Uterus (tissue), 4 donors: ENCODE data around the gene NRDE2. TPM values are rescaled to one million over a fixed set of nuclear protein-coding genes. Genes with fewer than 3 reads are reported as not detected.

Experiments
- DNase-seq, 2 donors: peaks; one replicate each; pipeline ENCODE4 v3.0.0-alpha.2; 2019 to 2020
- H3K27ac ChIP-seq, 2 donors: fragments of 200-600 bp; sonication (generic); 1 replicate in 1 of 2; 2 replicates in 1 of 2; pipeline ENCODE4 v1.5.1; 2016 to 2018
- H3K27me3 ChIP-seq, 2 donors: fragments of 200-600 bp; sonication (generic); one replicate each; pipeline ENCODE4 v1.5.1; 2018 to 2019; ENCODE audit warnings: control low read depth in 1 of 2
- H3K36me3 ChIP-seq, 2 donors: fragments of 200-600 bp; sonication (generic); one replicate each; pipeline ENCODE4 v1.5.1; 2019; ENCODE audit warnings: control low read depth in 1 of 2
- H3K4me1 ChIP-seq, 2 donors: fragments of 200-600 bp; sonication (generic); one replicate each; pipeline ENCODE4 v1.5.1; 2018 to 2019; ENCODE audit warnings: control low read depth in 1 of 2
- H3K4me3 ChIP-seq, 2 donors: fragments of 200-600 bp; sonication (generic); 1 replicate in 1 of 2; 2 replicates in 1 of 2; pipeline ENCODE4 v1.5.1; 2018 to 2019; ENCODE audit warnings: mild to moderate bottlenecking in 1 of 2
- H3K9me3 ChIP-seq, 2 donors: fragments of 200-600 bp; sonication (generic); one replicate each; pipeline ENCODE4 v1.5.1; 2019; ENCODE audit warnings: control low read depth in 1 of 2
- POLR2A ChIP-seq, 2 donors: fragments of 450-650 bp; IDR thresholded peaks; one replicate each; pipeline ENCODE4 v1.6.1; 2016; ENCODE audit warnings: antibody characterized with exemption in 2 of 2, mild to moderate bottlenecking in 1 of 2, moderate library complexity in 1 of 2
- intact Hi-C: fragments of 100-400 bp; cut with DNase I; formaldehyde crosslinking; loops from one replicate; pipeline ENCODE4 v1.15.1; 2023; ENCODE audit warnings: low total_unique reads
- total RNA-seq, 4 donors: library from RNA; depleted of rRNA in 3 of 4; stranded (reverse); fragments of >200 nt in 3 of 4; gene quantifications; one replicate each; pipeline versions ENCODE4 v1.1.0 to v1.2.4, GENCODE V29; 2014 to 2023
- TF ChIP-seq, protein P1 (sequence below), 4 experiments: fragments of 200-600 bp in 2 of 4; fragments of 450-650 bp in 2 of 4; sonication (generic) in 2 of 4; IDR thresholded peaks; one replicate each; pipeline ENCODE4 v1.5.1; 2016 to 2019; ENCODE audit warnings: antibody characterized with exemption in 4 of 4, mild to moderate bottlenecking in 2 of 4, moderate library complexity in 1 of 4
- donor health status: DM: yes; HTN: yes; CAD: no.

NRDE2 gene
- total RNA-seq, 4 donors from 2014 or later = 2.1 to 31.1 (median 27.0) TPM

DNA sequence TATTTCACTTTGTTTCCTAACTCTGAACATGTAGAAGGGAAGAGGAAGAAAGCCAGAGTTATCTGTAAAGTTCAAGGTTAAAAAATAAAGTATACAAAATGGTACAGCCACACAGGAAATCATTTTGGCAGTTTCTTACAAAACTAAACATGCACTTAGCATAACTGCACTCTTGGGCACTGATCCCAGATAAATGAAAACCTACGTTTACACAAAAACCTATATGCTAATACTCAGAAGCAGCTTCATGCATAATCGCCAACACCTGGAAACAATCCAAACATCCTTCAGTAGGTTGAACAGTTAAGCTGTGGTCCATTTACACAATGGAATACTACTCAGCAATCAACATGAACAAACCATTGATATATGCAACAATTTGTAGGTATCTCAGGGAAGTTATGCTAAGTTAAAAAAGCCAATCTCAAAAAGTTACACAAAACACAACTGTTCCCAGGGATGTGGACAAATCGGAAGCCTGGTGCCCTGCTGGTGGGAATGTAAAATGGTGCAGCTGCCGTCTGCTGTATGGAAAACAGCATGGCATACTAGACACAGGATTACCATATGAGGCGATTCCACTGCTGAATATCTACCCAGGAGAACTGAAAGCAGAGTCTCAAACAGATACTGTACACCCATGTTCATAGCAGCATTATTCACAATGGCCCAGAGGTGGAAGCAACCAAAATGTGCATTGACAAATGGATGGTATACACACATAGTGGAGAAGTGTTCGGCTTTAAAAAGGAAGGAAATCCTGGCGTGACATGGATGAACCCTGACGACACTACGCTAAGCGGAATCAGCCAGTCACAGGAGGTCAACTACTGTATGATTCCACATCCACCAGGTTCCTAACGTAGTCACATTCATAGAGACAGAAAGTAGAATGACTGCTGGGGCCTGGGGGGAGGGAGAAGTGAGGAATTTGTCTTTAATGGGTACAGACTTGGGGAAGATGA is 37.7 kb downstream of the NRDE2 start:
- no peak overlapping the region for H3K4me3 ChIP-seq
- H3K27me3 ChIP-seq = no peaks in the 10 kb centered on the region
- no peak overlapping the region for H3K27ac ChIP-seq
- H3K9me3 ChIP-seq = no peaks in the 10 kb centered on the region
- H3K4me1 ChIP-seq = peaks cover 0 to 3% of the 10 kb centered on the region in 2 donors
- DNase-seq = no peak
- intact Hi-C loops = no loop called here
- TF ChIP-seq POLR2A (IDR thresholded peaks at IDR 0.05) = no peak
- TF ChIP-seq, protein P1, sequence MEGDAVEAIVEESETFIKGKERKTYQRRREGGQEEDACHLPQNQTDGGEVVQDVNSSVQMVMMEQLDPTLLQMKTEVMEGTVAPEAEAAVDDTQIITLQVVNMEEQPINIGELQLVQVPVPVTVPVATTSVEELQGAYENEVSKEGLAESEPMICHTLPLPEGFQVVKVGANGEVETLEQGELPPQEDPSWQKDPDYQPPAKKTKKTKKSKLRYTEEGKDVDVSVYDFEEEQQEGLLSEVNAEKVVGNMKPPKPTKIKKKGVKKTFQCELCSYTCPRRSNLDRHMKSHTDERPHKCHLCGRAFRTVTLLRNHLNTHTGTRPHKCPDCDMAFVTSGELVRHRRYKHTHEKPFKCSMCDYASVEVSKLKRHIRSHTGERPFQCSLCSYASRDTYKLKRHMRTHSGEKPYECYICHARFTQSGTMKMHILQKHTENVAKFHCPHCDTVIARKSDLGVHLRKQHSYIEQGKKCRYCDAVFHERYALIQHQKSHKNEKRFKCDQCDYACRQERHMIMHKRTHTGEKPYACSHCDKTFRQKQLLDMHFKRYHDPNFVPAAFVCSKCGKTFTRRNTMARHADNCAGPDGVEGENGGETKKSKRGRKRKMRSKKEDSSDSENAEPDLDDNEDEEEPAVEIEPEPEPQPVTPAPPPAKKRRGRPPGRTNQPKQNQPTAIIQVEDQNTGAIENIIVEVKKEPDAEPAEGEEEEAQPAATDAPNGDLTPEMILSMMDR (IDR thresholded peaks at IDR 0.05) = no peak
- no peaks in the 10 kb centered on the region for H3K36me3 ChIP-seq

DNA sequence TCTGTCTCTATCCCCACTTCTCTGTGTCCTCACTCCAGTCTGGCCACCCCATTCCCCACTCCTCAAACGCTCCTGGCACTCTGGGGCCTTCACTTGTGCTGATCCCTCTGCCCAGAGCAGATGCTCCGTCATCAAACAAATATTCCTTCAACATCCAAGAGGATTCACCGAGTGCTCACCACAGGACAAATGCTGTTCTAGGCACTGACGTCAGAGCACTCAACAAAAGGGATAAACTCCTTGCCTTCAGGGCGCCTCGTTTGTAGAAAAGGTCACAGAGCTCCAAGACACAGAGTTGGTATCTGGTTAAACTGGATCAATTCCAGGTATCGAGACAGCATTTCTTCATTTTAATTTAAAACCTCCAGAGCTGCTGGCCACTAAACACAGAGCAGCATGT is 40.0 kb downstream of the NRDE2 start:
- no peak for TF ChIP-seq POLR2A (IDR thresholded peaks at IDR 0.05)
- TF ChIP-seq, protein P1 (IDR thresholded peaks at IDR 0.05) = no peak
- Histone ChIP-seq H3K4me1 (peaks cover 0 to 3% of the 10 kb centered on the region in 2 donors), H3K27me3 (no peaks in the 10 kb centered on the region), H3K9me3 (no peaks in the 10 kb centered on the region), H3K36me3 (no peaks in the 10 kb centered on the region), H3K27ac (no peak overlapping the region), H3K4me3 (no peak overlapping the region)
- DNase-seq = no peak
- intact Hi-C loops = no loop called here

DNA sequence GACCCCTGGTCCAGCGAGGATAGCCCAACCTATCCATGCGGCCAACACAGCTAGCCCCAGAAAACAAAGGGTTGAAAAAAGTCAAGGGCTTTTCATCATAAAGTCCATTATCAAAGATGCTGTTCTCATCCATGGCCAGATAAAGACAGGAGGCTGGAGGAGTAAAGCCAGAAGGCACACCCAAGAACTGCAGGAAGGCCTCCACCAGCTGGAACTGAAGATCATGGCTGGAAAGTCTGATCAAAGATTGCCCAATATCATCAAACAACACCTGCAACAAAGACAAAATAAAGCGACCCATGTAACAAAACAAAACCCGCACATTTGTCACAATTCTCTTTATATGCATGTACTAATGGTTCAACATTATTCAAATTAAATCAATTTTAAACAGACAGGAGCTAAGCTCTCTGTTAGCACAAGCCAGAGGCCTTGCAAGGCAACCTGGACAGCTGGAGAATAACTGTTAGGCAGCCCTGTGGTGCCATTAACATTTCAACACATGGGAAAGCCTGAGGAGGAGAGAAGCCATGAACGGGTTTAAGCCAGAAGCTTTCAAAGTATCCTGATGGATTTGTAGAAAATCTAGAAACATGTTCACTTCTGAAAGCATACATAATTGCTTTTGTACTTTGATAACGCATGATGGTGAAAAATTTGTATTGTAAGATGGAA is 41.3 kb downstream of the NRDE2 start:
- no peak for TF ChIP-seq POLR2A (IDR thresholded peaks at IDR 0.05)
- TF ChIP-seq, protein P1 (IDR thresholded peaks at IDR 0.05) = no peak
- no peaks in the 10 kb centered on the region for H3K36me3 ChIP-seq
- intact Hi-C loops = no loop called here
- no peak overlapping the region for H3K4me3 ChIP-seq
- DNase-seq = no peak
- H3K27me3 ChIP-seq = no peaks in the 10 kb centered on the region
- no peaks in the 10 kb centered on the region for H3K9me3 ChIP-seq
- peaks cover 0 to 3% of the 10 kb centered on the region in 2 donors for H3K4me1 ChIP-seq
- no peak overlapping the region for H3K27ac ChIP-seq

DNA sequence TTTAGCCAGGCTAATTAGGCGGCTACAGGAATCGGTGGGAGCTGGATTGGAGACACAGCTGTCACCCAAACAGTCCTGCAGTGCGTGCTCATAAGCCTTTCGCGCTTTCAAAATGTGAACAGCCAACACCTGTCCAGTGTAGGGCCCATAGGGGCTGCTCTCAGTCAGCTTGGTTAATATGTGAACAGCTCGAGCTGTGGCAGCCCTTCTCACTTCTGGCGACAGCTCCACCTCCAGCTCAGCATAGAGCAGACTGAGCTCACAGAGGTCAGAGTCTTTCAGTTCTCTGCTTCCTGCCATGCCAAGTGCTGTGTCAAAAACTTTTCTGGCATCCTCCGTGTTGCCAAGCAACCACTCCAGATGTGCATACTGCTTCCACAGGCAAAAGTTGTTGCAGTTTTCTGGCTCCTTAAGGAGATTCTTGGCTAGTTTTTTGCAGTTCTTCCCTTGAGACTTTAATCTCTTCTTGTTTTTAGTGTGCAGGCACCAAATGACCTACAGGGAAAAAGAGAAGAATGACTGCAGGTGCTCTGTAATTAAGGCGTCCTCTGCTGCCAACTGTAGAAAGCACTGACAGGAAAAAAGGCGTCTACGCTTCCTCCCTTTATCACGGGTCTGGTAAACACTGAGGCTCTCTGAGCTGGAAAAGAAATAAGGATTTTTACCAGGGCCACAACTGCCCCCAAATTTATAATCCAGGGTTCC is 42.9 kb downstream of the NRDE2 start:
- intact Hi-C loops = no loop called here
- Histone ChIP-seq H3K36me3 (no peaks in the 10 kb centered on the region), H3K9me3 (no peaks in the 10 kb centered on the region), H3K27me3 (no peaks in the 10 kb centered on the region), H3K27ac (no peak overlapping the region), H3K4me1 (no peaks in the 10 kb centered on the region), H3K4me3 (no peak overlapping the region)
- TF ChIP-seq POLR2A (IDR thresholded peaks at IDR 0.05) = no peak
- TF ChIP-seq, protein P1 (IDR thresholded peaks at IDR 0.05) = no peak
- DNase-seq = no peak
